Measurements from ENCODE around the gene RASSF3. TPM values are rescaled to one million over a fixed set of nuclear protein-coding genes. Genes with fewer than 3 reads are reported as not detected.

Gene RASSF3
- total and polyA plus RNA-seq, 10 of the 15 experiments (the other 5 are each of a cell fraction or from before 2014, with no cell fraction given): 6.9 to 62.4 (median 30.3) TPM

GRCh38 chr12:64716839-64717455 lies 106.7 kb downstream of the RASSF3 start (continued):
- no peak for TF ChIP-seq ATF3 (IDR thresholded peaks at IDR 0.05; ENCODE audit: borderline replicate concordance, extremely low read depth, low read depth, low read length)

GRCh38 chr12:64718649-64719048 lies 108.4 kb downstream of the RASSF3 start:
- Histone ChIP-seq H3K9me3 (replicated peaks; ENCODE audit: control insufficient read depth, insufficient read depth, low read length) (no peaks in the 10 kb centered on the region), H2AFZ (ENCODE audit: control insufficient read depth, low read depth, low read length) (no peak overlapping the region), H3K79me2 (ENCODE audit: control insufficient read depth, insufficient read depth, low read length) (no peaks in the 10 kb centered on the region), H3K27ac (ENCODE audit: control insufficient read depth, insufficient read depth) (no peak overlapping the region), H3K9ac (ENCODE audit: control insufficient read depth, insufficient read depth, low read length) (no peak overlapping the region), H3K36me3 (ENCODE audit: control insufficient read depth in 2 of 2, insufficient read depth in 2 of 2, low read length in 1 of 2) (peaks cover 0 to 10% of the 10 kb centered on the region in 2 experiments; a peak in 2 of 4 replicates), H4K20me1 (ENCODE audit: control insufficient read depth, insufficient read depth) (no peaks in the 10 kb centered on the region), H3K4me3 (no peak overlapping the region), H3K4me2 (ENCODE audit: control insufficient read depth, insufficient read depth) (no peak overlapping the region), H3K4me1 (ENCODE audit: control insufficient read depth, insufficient read depth, low read length) (peaks cover 4% of the 10 kb centered on the region), H3K27me3 (replicated peaks in 1 of 2; ENCODE audit: control insufficient read depth in 2 of 2, insufficient read depth in 2 of 2, low read length in 1 of 2) (no peaks in the 10 kb centered on the region)
- WGBS (ENCODE audit: insufficient coverage, insufficient replicate concordance, low lambda C conversion rate, missing lambda C conversion rate): 96% methylated on average over 1 of the region's 1 CpG
- TF ChIP-seq EED (IDR thresholded peaks at IDR 0.05; ENCODE audit: low read depth): no peak
- TF ChIP-seq, protein P1, sequence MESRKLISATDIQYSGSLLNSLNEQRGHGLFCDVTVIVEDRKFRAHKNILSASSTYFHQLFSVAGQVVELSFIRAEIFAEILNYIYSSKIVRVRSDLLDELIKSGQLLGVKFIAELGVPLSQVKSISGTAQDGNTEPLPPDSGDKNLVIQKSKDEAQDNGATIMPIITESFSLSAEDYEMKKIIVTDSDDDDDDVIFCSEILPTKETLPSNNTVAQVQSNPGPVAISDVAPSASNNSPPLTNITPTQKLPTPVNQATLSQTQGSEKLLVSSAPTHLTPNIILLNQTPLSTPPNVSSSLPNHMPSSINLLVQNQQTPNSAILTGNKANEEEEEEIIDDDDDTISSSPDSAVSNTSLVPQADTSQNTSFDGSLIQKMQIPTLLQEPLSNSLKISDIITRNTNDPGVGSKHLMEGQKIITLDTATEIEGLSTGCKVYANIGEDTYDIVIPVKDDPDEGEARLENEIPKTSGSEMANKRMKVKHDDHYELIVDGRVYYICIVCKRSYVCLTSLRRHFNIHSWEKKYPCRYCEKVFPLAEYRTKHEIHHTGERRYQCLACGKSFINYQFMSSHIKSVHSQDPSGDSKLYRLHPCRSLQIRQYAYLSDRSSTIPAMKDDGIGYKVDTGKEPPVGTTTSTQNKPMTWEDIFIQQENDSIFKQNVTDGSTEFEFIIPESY (IDR thresholded peaks at IDR 0.05): no peak
- no peak for TF ChIP-seq SP1 (IDR thresholded peaks at IDR 0.05; ENCODE audit: low read depth, low read length)
- TF ChIP-seq JUNB (IDR thresholded peaks at IDR 0.05): no peak
- TF ChIP-seq HDAC6 (IDR thresholded peaks at IDR 0.05; ENCODE audit: unreplicated experiment): no peak
- no peak for TF ChIP-seq NKRF (conservative IDR thresholded peaks at IDR 0.05)
- no peak for TF ChIP-seq IKZF1 (conservative IDR thresholded peaks at IDR 0.05)
- TF ChIP-seq SMAD1 (IDR thresholded peaks at IDR 0.05; ENCODE audit: low read depth, partially characterized antibody): no peak
- no peak for TF ChIP-seq YY1 (IDR thresholded peaks at IDR 0.05; ENCODE audit: low read depth, low read length)
- no peak for TF ChIP-seq POLR2AphosphoS5 (IDR thresholded peaks at IDR 0.05; ENCODE audit: low read length)
- no peak for TF ChIP-seq HDGF (IDR thresholded peaks at IDR 0.05)
- no peak for TF ChIP-seq NR2C1 (IDR thresholded peaks at IDR 0.05)
- no peak for TF ChIP-seq BRCA1 (IDR thresholded peaks at IDR 0.05; ENCODE audit: low read depth, low read length)
- TF ChIP-seq ZNF274 (IDR thresholded peaks at IDR 0.05; ENCODE audit: insufficient read depth, insufficient read length): no peak
- TF ChIP-seq KAT2A (conservative IDR thresholded peaks at IDR 0.05; ENCODE audit: control insufficient read depth, low read depth, low read length): no peak
- TF ChIP-seq ZSCAN29 (IDR thresholded peaks at IDR 0.05): no peak
- ChIA-PET RAD21 (ENCODE audit: unreplicated experiment) (interaction anchor here (0.9 kb wide), 1 partner anchor 169 kb away, joined by 4 read pairs; no protein-coding TSS in a partner anchor), POLR2A (interaction anchor here (0.5 to 1.3 kb wide), 2 partner anchors 27 to 50 kb away, joined by 3 read pairs; no protein-coding TSS in a partner anchor), SMC1A (ENCODE audit: uncharacterized antibody, unreplicated experiment) (interaction anchor here (1.0 to 1.8 kb wide), 3 partner anchors 21 to 169 kb away, joined by 3 to 7 read pairs (median 3); no protein-coding TSS in a partner anchor), CTCF (interaction anchor here (1.1 to 1.9 kb wide), 3 partner anchors 17 to 170 kb away, joined by 3 to 8 read pairs (median 5); no protein-coding TSS in a partner anchor)
- intact Hi-C loops (cut with micrococcal nuclease; ENCODE audit: unreplicated experiment) (no loop called here), in situ Hi-C loops (cut with MboI) (no loop called here)
- FAIRE-seq (no peak), ATAC-seq (no peak), DNase-seq (ENCODE audit: low read depth, low spot score) (no peak)
- no TSS peak for BruUV-seq (replicated peaks)
